Embryonic facial prominence (tissue), 1 donor: ENCODE results near the gene SP140L.
"Not testable (repeated sequence)": the region's sequence is repeated elsewhere in the genome, so short reads cannot be mapped to it uniquely, and the experiment has no call there.

Experiments used
- DNase-seq: peaks from one replicate; pipeline ENCODE4 v3.0.0-alpha.2; 2016; ENCODE audit errors: extremely low spot score

The SP140L gene

DNA sequence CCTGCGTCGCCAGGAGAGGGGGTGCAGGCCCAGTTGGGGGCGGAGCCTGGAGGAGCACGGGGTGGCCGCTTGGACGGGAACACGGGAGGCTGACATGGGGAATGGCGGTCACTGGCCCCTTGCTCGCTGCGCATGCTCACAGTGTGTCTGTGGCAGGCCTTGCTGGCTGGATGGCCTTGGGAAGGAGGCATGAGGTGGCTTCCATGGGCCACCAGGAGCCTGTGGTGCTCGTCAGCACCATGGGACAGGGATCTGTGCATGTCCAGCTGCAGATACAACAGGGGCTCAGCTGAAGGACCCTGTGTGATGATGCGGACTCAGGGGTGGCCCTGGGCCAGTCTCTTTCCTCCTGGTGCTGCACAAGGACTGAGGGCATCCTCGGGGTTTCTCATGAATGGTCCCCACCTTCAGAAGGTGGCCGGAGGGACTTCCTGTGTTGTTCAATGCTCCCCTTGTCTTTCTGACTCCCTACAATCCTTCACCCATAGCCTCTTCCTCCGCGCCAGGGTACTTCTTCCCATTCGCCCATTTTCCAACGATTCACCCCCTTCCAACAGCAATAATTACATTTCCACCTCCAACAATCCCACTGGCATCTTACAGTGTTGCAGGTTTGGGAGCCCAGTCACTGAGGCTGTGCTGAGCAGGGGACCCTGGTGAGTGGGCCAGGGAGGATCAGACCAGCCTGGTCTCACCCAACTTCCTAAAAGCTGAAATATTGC is 3.4 kb upstream of the SP140L start:
- no peak for DNase-seq

- DNase-seq, result no peak
These were observed 2.5 kb upstream of the SP140L start for GRCh38 chr2:230324503-230324902.

GRCh38 chr2:230325316-230326243 is 1.4 kb upstream of the SP140L start:
- DNase-seq, result no peak

- DNase-seq, result no peak
These were observed 593 bp downstream of the SP140L start for GRCh38 chr2:230327418-230328154.

- DNase-seq, result no peak
These were observed 1.1 kb downstream of the SP140L start for GRCh38 chr2:230328155-230328458.

GRCh38 chr2:230329946-230330605 is 3.1 kb downstream of the SP140L start:
- no peak for DNase-seq

- no peak for DNase-seq
These were observed 3.7 kb downstream of the SP140L start for GRCh38 chr2:230330725-230331124.

GRCh38 chr2:230335461-230335863 is 8.5 kb downstream of the SP140L start:
- no peak for DNase-seq

GRCh38 chr2:230335864-230336506 is 9.0 kb downstream of the SP140L start:
- no peak for DNase-seq

- DNase-seq, result not testable (repeated sequence)
These were observed 15.0 kb downstream of the SP140L start for GRCh38 chr2:230341936-230342528.

DNA sequence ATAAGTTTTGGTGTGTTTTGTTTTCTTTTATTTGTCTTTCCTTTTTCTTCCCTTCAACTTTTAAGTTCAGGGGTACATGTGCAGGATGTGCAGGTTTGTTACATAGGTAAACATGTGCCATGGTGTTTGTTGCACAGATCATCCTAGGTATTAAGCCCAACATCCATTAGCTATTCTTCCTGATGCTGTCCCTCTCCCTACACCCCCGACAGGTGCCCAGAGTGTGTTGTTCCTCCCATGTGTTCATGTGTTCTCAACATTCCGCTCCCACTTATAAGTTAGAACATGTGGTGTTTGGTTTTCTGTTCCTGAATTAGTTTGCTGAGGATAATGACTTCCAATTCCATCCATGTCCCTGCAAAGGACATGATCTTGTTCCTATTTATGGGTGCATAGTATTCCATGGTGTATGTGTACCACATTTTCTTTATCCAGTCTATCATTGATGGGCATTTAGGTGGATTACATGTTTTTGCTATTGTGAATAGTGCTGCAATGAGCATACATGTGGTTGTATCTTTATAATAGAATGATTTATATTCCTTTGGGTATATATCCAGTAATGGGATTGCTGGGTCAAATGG is 16.1 kb downstream of the SP140L start:
- DNase-seq, result not testable (repeated sequence)

DNA sequence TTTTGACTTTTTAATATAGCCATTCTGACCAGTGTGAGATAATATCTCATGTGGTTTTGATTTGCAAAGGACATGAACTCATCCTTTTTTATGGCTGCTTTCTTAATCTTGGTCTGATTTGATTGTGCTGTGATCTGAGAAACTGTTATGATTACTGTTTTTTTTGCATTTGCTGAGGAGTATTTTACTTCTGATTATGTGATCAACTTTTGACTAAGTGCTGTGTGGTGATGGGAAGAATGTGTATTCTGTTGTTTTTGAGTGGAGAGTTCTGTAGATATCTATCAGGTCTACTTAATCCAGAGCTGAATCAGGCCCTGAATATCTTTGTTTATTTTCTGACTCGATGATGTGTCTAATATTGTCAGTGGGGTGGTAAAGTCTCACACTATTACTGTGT is 16.8 kb downstream of the SP140L start:
- DNase-seq, result no peak

DNA sequence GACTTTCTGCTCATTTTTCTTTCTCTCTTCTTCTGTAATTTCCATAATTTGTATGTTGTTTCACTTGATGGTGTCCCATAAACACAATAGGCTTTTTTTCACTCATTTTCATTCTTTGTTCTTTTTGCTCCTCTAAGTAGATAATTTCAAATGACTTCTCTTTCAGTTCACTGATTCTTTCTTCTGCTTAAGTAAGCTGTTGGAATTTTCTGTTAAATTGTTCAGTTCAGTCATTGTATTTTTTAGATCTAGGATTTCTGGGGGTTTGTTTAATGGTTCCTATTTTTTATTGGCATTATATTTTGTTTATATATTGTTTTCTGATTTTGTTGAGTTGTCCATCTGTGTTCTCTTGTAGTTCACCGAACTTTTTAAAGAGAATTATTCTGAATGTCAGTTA is 19.5 kb downstream of the SP140L start:
- DNase-seq, result no peak

GRCh38 chr2:230346921-230347533 is 20.0 kb downstream of the SP140L start:
- DNase-seq, result no peak

GRCh38 chr2:230347659-230348305 is 20.8 kb downstream of the SP140L start:
- DNase-seq, result no peak

GRCh38 chr2:230348787-230349186 is 21.8 kb downstream of the SP140L start:
- no peak for DNase-seq

GRCh38 chr2:230356084-230356483 is 29.1 kb downstream of the SP140L start:
- DNase-seq, result no peak

- no peak for DNase-seq
These were observed 31.3 kb downstream of the SP140L start for GRCh38 chr2:230358305-230358704.

GRCh38 chr2:230360028-230360427 is 33.0 kb downstream of the SP140L start:
- DNase-seq, result no peak
